ENCODE results near the gene CACNA1E. TPM values are rescaled to one million over a fixed set of nuclear protein-coding genes. Genes with fewer than 3 reads are reported as not detected.

The CACNA1E gene
- total and polyA plus RNA-seq, 2 of the 4 experiments (the other 2 are of a cell fraction) = not detected

GRCh38 chr1:181849071-181849470 is 365.8 kb downstream of the CACNA1E start:
- POLR2A ChIA-PET (ENCODE audit: unreplicated experiment) = no interaction called here
- no CpG with 5 or more reads among the region's 4 CpGs for WGBS, 2 experiments (ENCODE audit: extremely low coverage in 2 of 2, insufficient read length in 1 of 2)

More at GRCh38 chr1:181849071-181849470, 365.8 kb downstream of the CACNA1E start:
- Histone ChIP-seq H4K8ac (ENCODE audit: low read depth in 2 of 2, low read length in 2 of 2) (no peak overlapping the region), H3K4me1 (ENCODE audit: control insufficient read depth, insufficient read depth, low read length) (no peaks in the 10 kb centered on the region), H2AK5ac (ENCODE audit: low read depth, low read length) (no peak overlapping the region), H2BK15ac (ENCODE audit: low read depth, low read length) (no peak overlapping the region), H3K9ac (ENCODE audit: low read depth, low read length) (no peak overlapping the region), H3K14ac (replicated peaks; ENCODE audit: low read depth, low read length) (no peak overlapping the region), H2BK120ac (ENCODE audit: low read depth, low read length) (no peak overlapping the region), H2AK9ac (replicated peaks; ENCODE audit: low read depth, low read length, poor library complexity) (no peak overlapping the region), H3K4ac (ENCODE audit: low read depth, low read length) (no peak overlapping the region), H3K4me2 (ENCODE audit: low read depth, low read length) (no peak overlapping the region), H2AFZ (replicated peaks; ENCODE audit: low read length, poor library complexity) (no peak overlapping the region), H2BK5ac (ENCODE audit: low read depth, low read length, poor library complexity, severe bottlenecking) (no peak overlapping the region), H3K36me3 (ENCODE audit: control insufficient read depth, insufficient read depth, low read length) (no peaks in the 10 kb centered on the region), H3K27ac (ENCODE audit: insufficient read depth, low read length) (no peak overlapping the region), H3K27me3 (ENCODE audit: control insufficient read depth, insufficient read depth, low read length) (no peaks in the 10 kb centered on the region), H3K9me3 (ENCODE audit: control insufficient read depth, insufficient read depth, low read length) (peaks cover 8% of the 10 kb centered on the region; the same call in 1 of the 2 replicates), H3K4me3 (ENCODE audit: insufficient read depth, low read depth, low read length) (no peak overlapping the region), H3K23ac (ENCODE audit: low read depth, low read length) (no peak overlapping the region), H3K56ac (ENCODE audit: extremely low read depth, insufficient read depth, low read length) (no peak overlapping the region), H2BK20ac (ENCODE audit: low read depth, low read length) (no peak overlapping the region), H3K18ac (ENCODE audit: low read depth, low read length) (no peak overlapping the region), H3K9me1 (ENCODE audit: insufficient read depth, low read length) (no peaks in the 10 kb centered on the region), H3K79me1 (ENCODE audit: low read depth in 1 of 2, low read length in 2 of 2) (no peaks in the 10 kb centered on the region), H4K20me1 (ENCODE audit: insufficient read depth, low read length) (no peaks in the 10 kb centered on the region), H4K91ac (ENCODE audit: insufficient read depth, low read depth, low read length) (no peak overlapping the region), H4K5ac (ENCODE audit: low read depth, low read length) (no peak overlapping the region)
- BruUV-seq (replicated peaks) = no TSS peak
- TF ChIP-seq RFX5 (IDR thresholded peaks at IDR 0.05; ENCODE audit: low read depth, low read length) (no peak), RCOR1 (IDR thresholded peaks at IDR 0.05; ENCODE audit: insufficient replicate concordance, low read length) (no peak), BHLHE40 (IDR thresholded peaks at IDR 0.05; ENCODE audit: low read depth, low read length) (no peak), POLR2A (IDR thresholded peaks at IDR 0.05; ENCODE audit: low read depth, low read length) (no peak), MAZ (IDR thresholded peaks at IDR 0.05; ENCODE audit: borderline replicate concordance, low read depth, low read length) (no peak), USF2 (IDR thresholded peaks at IDR 0.05; ENCODE audit: low read depth, low read length) (no peak), FOS (IDR thresholded peaks at IDR 0.05; ENCODE audit: low read depth, low read length) (no peak), CEBPB (IDR thresholded peaks at IDR 0.05; ENCODE audit: low read depth, low read length) (no peak), RAD21 (IDR thresholded peaks at IDR 0.05; ENCODE audit: low read length) (no peak), ELK1 (IDR thresholded peaks at IDR 0.05; ENCODE audit: borderline replicate concordance, low read depth, low read length) (no peak), MXI1 (IDR thresholded peaks at IDR 0.05; ENCODE audit: borderline replicate concordance, low read depth, low read length) (no peak), CHD1 (IDR thresholded peaks at IDR 0.05; ENCODE audit: low read depth, low read length) (no peak), MAFK (IDR thresholded peaks at IDR 0.05; ENCODE audit: low read depth, low read length) (no peak), CTCF (conservative IDR thresholded peaks at IDR 0.05; ENCODE audit: low read depth, low read length) (no peak), SMC3 (IDR thresholded peaks at IDR 0.05; ENCODE audit: low read depth, low read length) (no peak), NFE2L2 (IDR thresholded peaks at IDR 0.05; ENCODE audit: low read depth, low read length) (no peak)
- ATAC-seq (ENCODE audit: low read depth) (no peak), DNase-seq (no peak)
- intact Hi-C loops (cut with micrococcal nuclease) (no loop called here), in situ Hi-C loops (cut with MboI; ENCODE audit: low sequenced_read_pairs) (no loop called here), dilution Hi-C loops (cut with HindIII; ENCODE audit: low sequenced_read_pairs, unreplicated experiment) (no loop called here)
- CTCF ChIA-PET = no interaction called here

All from IMR-90 (cell line).